GM12873 (cell line): ENCODE results near the gene EFCAB6.

Experiments
- TF ChIP-seq, protein P1 (sequence below): IDR thresholded peaks from 2 replicates; pipeline ENCODE4 v1.5.1; 2012; ENCODE audit warnings: low read depth, mild to moderate bottlenecking, moderate library complexity, low read length, control low read depth; ENCODE audit not compliant: insufficient read depth; ENCODE audit errors: missing control alignments

The EFCAB6 gene

DNA sequence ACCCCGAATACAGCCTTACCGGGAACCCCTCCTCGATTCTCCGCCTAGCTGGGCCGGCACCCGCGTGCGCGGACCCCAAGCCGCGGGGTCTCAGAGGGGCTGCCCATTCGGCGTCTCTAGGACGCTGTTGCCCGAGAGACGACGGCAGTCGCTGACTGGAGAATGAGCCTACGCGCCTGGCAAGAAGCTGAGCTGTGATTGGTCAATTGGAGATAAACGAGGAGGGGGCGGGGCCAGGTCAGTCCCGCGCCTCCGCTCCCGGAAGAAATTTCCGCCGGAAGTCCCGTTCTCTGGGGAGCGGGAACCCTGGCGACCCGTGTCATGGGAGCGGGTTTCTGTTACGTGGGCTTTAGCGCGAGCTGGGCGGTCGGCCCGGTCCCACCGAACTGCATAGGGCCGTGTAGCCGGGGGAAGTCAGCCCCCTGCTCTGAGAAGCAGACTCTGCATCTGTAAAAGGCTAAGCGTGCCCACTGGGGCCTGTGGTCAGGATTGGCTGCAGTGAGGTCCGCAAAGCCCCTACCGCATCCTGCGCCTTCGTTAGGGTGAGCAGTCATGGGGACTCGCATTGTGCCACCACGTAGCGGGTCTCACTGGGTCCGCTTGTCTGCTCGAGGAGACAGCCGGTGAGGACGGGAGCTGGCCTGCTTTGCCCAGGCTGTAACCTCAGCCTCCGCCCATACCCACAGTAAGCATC is at the start of gene EFCAB6:
Gene EFCAB6, minus strand, starts transcription at position 157 of the 694 bp plus-strand sequence. CDS start 29,987 bp downstream, outside the sequence.
- TF ChIP-seq, protein P1, sequence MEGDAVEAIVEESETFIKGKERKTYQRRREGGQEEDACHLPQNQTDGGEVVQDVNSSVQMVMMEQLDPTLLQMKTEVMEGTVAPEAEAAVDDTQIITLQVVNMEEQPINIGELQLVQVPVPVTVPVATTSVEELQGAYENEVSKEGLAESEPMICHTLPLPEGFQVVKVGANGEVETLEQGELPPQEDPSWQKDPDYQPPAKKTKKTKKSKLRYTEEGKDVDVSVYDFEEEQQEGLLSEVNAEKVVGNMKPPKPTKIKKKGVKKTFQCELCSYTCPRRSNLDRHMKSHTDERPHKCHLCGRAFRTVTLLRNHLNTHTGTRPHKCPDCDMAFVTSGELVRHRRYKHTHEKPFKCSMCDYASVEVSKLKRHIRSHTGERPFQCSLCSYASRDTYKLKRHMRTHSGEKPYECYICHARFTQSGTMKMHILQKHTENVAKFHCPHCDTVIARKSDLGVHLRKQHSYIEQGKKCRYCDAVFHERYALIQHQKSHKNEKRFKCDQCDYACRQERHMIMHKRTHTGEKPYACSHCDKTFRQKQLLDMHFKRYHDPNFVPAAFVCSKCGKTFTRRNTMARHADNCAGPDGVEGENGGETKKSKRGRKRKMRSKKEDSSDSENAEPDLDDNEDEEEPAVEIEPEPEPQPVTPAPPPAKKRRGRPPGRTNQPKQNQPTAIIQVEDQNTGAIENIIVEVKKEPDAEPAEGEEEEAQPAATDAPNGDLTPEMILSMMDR: no peak

DNA sequence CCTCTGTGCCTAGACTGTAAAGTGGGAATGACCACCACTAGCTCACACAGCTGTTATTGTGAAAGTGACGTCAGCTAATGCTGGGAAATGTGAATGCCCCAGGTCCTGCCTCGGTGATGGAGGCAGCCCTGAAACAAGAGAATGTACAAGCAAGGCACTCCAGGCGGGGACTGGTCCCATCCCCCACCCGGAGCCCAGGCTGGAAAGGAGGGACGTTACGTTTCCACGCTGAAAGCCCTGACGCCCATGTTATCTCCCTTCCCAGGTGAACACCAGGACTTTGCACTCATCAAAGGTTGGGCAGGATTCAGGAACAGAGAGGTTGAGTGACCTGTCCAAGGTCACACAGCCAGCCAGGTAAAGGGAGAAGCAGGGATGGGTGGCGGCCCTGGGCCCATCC is 49.4 kb upstream of the EFCAB6 start:
- TF ChIP-seq, protein P1: no peak

DNA sequence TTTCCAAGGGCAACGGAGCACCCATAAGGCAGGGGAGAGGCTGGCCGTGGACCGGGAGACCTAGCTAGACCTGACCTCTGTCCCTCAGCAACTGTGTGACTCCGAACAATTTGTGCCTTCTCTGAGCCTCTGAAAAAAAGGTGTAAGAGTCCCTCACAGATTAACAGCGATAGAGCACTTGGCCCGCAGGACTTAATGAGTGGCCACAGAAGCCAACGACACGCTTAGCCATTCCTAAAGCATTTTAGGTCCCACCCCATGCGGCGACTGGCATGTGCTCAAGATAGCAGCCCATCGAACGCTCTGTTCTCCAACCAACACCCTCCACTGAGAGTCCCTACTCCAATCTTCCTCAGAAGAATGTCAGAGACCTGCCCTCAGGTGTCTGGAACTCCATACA is 48.7 kb upstream of the EFCAB6 start:
- TF ChIP-seq, protein P1: no peak

DNA sequence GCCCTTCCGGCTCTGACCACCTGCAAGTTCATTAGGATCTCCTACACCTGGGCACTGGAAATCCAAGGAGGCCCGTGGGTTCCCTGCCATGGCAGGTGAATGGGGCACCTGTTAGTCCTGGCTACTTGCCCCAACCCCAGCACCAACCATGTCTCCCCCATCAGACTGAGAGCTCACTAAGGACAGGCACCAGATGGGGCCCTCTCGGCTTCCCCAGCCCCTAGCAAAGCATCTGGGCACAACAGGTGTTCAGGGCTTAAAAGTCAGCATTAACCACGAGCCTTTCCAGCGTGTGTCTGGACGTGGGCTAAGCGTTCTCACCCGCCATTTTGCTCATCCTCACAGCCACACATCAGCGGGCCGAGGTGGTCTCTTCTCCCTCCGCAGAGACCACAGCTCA is 48.0 kb upstream of the EFCAB6 start:
- TF ChIP-seq, protein P1: no peak

GRCh38 chr22:43859621-43860020 is 47.5 kb upstream of the EFCAB6 start:
- TF ChIP-seq, protein P1: no peak

DNA sequence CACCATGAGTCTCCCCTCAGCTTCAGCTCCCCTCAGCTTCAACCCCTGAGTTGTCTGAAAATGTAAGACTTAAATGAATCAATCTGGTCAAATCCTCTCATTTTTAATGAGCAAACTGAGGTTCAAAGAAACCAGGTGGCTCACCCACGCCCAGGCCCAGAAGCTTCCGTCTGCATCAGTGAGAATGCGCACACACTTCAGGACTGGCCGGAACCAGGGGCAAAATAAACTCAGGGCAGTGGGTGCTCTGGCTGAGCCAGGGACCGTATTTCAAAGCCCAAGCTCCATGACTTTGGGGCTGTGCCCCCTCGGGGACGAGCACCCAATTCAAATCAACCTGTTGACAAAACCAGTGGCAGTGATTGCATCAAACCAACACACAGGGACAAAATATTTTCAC is 47.1 kb upstream of the EFCAB6 start:
- TF ChIP-seq, protein P1: no peak

DNA sequence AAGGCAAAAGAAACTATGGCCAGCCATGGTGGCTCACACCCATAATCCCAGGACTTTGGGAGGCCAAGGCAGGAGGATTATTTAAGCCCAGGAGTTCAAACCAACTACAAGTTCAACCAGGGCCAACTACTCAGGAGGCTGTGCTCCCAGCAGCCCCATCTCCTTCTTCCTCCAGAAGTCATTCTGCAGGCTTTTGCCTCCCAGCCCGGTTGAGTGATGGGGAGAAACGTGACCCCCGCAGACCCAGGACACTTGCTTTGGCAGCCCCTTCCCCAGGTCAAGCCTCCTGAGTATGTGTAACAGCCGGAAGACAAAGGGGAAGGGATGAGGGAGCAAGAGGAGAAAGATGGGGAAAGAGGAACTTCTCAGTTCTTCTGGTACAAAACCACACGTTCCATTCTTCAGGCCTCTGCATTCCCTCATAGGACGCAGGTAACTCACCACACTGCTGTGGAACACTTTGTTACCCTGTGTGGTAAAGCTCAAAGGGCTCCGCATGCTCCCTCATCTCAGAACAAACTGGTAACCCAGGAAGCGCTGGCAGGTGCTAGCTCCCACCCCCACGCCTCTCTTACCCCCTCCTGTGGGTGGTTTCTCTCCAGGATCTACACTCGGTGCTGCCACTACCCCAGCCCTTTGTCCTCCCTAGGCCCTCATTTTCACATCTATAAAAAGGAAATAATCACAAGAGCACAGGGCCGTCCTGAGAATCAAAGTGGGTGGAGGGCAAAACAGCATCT is 46.2 kb upstream of the EFCAB6 start:
- TF ChIP-seq, protein P1: no peak
